H1 (cell line): ENCODE measurements around the gene RAPGEF1. TPM values are rescaled to one million over a fixed set of nuclear protein-coding genes. Genes with fewer than 3 reads are reported as not detected.

Source experiments
- CTCF ChIA-PET: fragments of 300-600 bp; sonication (Branson Sonifier 250); formaldehyde crosslinking; loops from one replicate; lab custom pipeline; 2021; ENCODE audit not compliant: partially characterized antibody; lab: Charles Lee
- POLR2A ChIA-PET: fragments of 300-600 bp; sonication (Branson Sonifier 250); formaldehyde crosslinking; loops from one replicate; lab custom pipeline; 2021; ENCODE audit warnings: inconsistent platforms; ENCODE audit not compliant: partially characterized antibody; lab: Charles Lee
- DNase-seq, 2 experiments: peaks; one replicate each; pipeline versions ENCODE4 v3.0.0 to v3.0.0-alpha.2; 2010 to 2022; ENCODE audit warnings: low spot score in 2 of 2, low read depth in 1 of 2, mixed read lengths in 1 of 2
- FAIRE-seq: peaks from 2 replicates; lab custom pipeline; 2011; peaks lifted over from hg19 to GRCh38; lab: Jason Lieb, UNC
- H2AFZ ChIP-seq: 2 replicates; pipeline ENCODE4 v1.8.1; 2012; ENCODE audit warnings: low read length, inconsistent platforms
- H2AK5ac ChIP-seq: 2 replicates; pipeline ENCODE4 v1.6.1; 2013; ENCODE audit warnings: low read depth, low read length
- H2BK120ac ChIP-seq: replicated peaks from 2 replicates; pipeline ENCODE3; 2013; ENCODE audit warnings: low read depth, low read length, inconsistent platforms
- H2BK12ac ChIP-seq: 2 replicates; pipeline ENCODE4 v1.6.1; 2013; ENCODE audit warnings: low read depth, low read length
- H2BK15ac ChIP-seq: 2 replicates; pipeline ENCODE4 v1.6.1; 2013; ENCODE audit warnings: low read length
- H2BK20ac ChIP-seq: 2 replicates; pipeline ENCODE4 v1.6.1; 2013; ENCODE audit warnings: low read length
- H2BK5ac ChIP-seq: 2 replicates; pipeline ENCODE4 v1.6.1; 2013; ENCODE audit warnings: low read depth, low read length
- H3K14ac ChIP-seq: 2 replicates; pipeline ENCODE4 v1.6.1; 2013; ENCODE audit warnings: inconsistent platforms; ENCODE audit not compliant: insufficient read length
- H3K18ac ChIP-seq: 2 replicates; pipeline ENCODE4 v1.6.1; 2013; ENCODE audit warnings: low read length; ENCODE audit errors: extremely low read depth
- H3K23ac ChIP-seq: 2 replicates; pipeline ENCODE4 v1.6.1; 2013; ENCODE audit warnings: inconsistent platforms; ENCODE audit not compliant: insufficient read length
- H3K23me2 ChIP-seq: 2 replicates; pipeline ENCODE4 v1.6.1; 2013; ENCODE audit warnings: low read depth, low read length
- H3K27ac ChIP-seq: 2 replicates; pipeline ENCODE4 v1.6.1; 2011; ENCODE audit warnings: low read depth, low read length, inconsistent platforms
- H3K27me3 ChIP-seq, 4 experiments: replicated peaks in 1 of 4; 1 replicate in 1 of 4; 2 replicates in 3 of 4; pipeline versions ENCODE4 v1.6.1 to v1.8.1; 2011 to 2013; ENCODE audit warnings: low read length in 3 of 4, mild to moderate bottlenecking in 3 of 4, inconsistent platforms in 2 of 4, mixed read lengths in 2 of 4, moderate library complexity in 1 of 4; ENCODE audit not compliant: control insufficient read depth in 3 of 4, insufficient read depth in 3 of 4; ENCODE audit errors: extremely low read depth in 1 of 4
- H3K36me3 ChIP-seq, 4 experiments: 2 replicates each; pipeline versions ENCODE4 v1.6.1 to v1.8.1; 2011 to 2013; ENCODE audit warnings: mild to moderate bottlenecking in 4 of 4, low read length in 3 of 4, moderate library complexity in 2 of 4, control low read depth in 1 of 4, inconsistent platforms in 1 of 4; ENCODE audit not compliant: insufficient read depth in 4 of 4, control insufficient read depth in 2 of 4
- H3K4ac ChIP-seq: replicated peaks from 2 replicates; pipeline ENCODE3; 2013; ENCODE audit warnings: low read length, low read depth, mixed read lengths, inconsistent platforms; ENCODE audit not compliant: insufficient read length
- H3K4me1 ChIP-seq, 4 experiments: replicated peaks in 1 of 4; 1 replicate in 1 of 4; 2 replicates in 3 of 4; pipeline versions ENCODE4 v1.6.1 to v1.8.1; 2011 to 2013; ENCODE audit warnings: low read length in 3 of 4, inconsistent platforms in 2 of 4, mixed read lengths in 1 of 4; ENCODE audit not compliant: insufficient read depth in 4 of 4, control insufficient read depth in 3 of 4
- H3K4me2 ChIP-seq, 2 experiments: 2 replicates each; pipeline versions ENCODE4 v1.6.1 to v1.8.1; 2011 to 2013; ENCODE audit warnings: low read depth in 2 of 2, low read length in 2 of 2, control low read depth in 1 of 2, inconsistent platforms in 1 of 2, mild to moderate bottlenecking in 1 of 2; ENCODE audit not compliant: insufficient read depth in 1 of 2
- H3K4me3 ChIP-seq, 4 experiments: fragments of 200-600, 300-600 bp in 1 of 4; sonication (generic), shearing (Covaris generic), sonication (Bioruptor Twin) in 1 of 4; 2 replicates each; pipeline versions ENCODE4 v1.5.1 to v1.8.1; 2011 to 2016; ENCODE audit warnings: low read length in 4 of 4, low read depth in 3 of 4, control low read depth in 2 of 4, inconsistent platforms in 2 of 4, mild to moderate bottlenecking in 2 of 4, mixed read lengths in 1 of 4, moderate library complexity in 1 of 4; ENCODE audit not compliant: insufficient read depth in 2 of 4; ENCODE audit errors: extremely low read depth in 1 of 4
- H3K56ac ChIP-seq: replicated peaks from 2 replicates; pipeline ENCODE3; 2013; ENCODE audit warnings: low read depth, mild to moderate bottlenecking, mixed read lengths, low read length, inconsistent platforms; ENCODE audit not compliant: insufficient read length
- H3K79me1 ChIP-seq: 2 replicates; pipeline ENCODE4 v1.6.1; 2013; ENCODE audit warnings: low read depth, low read length, control low read depth
- H3K79me2 ChIP-seq, 2 experiments: 2 replicates each; pipeline versions ENCODE4 v1.6.1 to v1.8.1; 2012 to 2013; ENCODE audit warnings: low read length in 2 of 2, mild to moderate bottlenecking in 2 of 2, inconsistent platforms in 1 of 2; ENCODE audit not compliant: insufficient read depth in 2 of 2, control insufficient read depth in 1 of 2
- H3K9ac ChIP-seq, 4 experiments: replicated peaks in 1 of 4; 1 replicate in 1 of 4; 2 replicates in 3 of 4; pipeline versions ENCODE4 v1.6.1 to v1.8.1; 2011 to 2013; ENCODE audit warnings: low read depth in 3 of 4, low read length in 3 of 4, control low read depth in 2 of 4, mild to moderate bottlenecking in 2 of 4, moderate library complexity in 2 of 4, inconsistent platforms in 1 of 4; ENCODE audit errors: extremely low read depth in 1 of 4
- H3K9me3 ChIP-seq, 2 experiments: 2 replicates each; pipeline versions ENCODE4 v1.6.1 to v1.8.1; 2012 to 2013; ENCODE audit warnings: mild to moderate bottlenecking in 2 of 2, moderate library complexity in 2 of 2, control low read depth in 1 of 2, inconsistent platforms in 1 of 2, low read depth in 1 of 2, low read length in 1 of 2, mixed read lengths in 1 of 2; ENCODE audit not compliant: insufficient read depth in 2 of 2
- H4K20me1 ChIP-seq, 2 experiments: replicated peaks in 1 of 2; 2 replicates each; pipeline versions ENCODE3 to v1.8.1; 2011 to 2013; ENCODE audit warnings: inconsistent platforms in 2 of 2, low read length in 2 of 2, mild to moderate bottlenecking in 1 of 2; ENCODE audit not compliant: insufficient read depth in 2 of 2, control insufficient read depth in 1 of 2
- H4K5ac ChIP-seq: 2 replicates; pipeline ENCODE4 v1.6.1; 2013; ENCODE audit warnings: low read length, low read depth, mixed read lengths, inconsistent platforms; ENCODE audit not compliant: insufficient read length
- H4K8ac ChIP-seq: 2 replicates; pipeline ENCODE4 v1.8.0; 2013; ENCODE audit warnings: mild to moderate bottlenecking, moderate library complexity, low read length, inconsistent platforms; ENCODE audit not compliant: insufficient read depth; ENCODE audit errors: extremely low read depth
- H4K91ac ChIP-seq: replicated peaks from 2 replicates; pipeline ENCODE3; 2013; ENCODE audit warnings: low read length, mixed read lengths, inconsistent platforms; ENCODE audit not compliant: insufficient read length
- CHD1 ChIP-seq: IDR thresholded peaks from 2 replicates; pipeline ENCODE4 v1.6.1; 2012; ENCODE audit warnings: low read depth, low read length, improper control_type of control experiment
- E2F6 ChIP-seq: IDR thresholded peaks from 2 replicates; pipeline ENCODE4 v1.6.1; 2012; ENCODE audit warnings: inconsistent platforms
- SIN3A ChIP-seq, 2 experiments: IDR thresholded peaks in 1 of 2; conservative IDR thresholded peaks in 1 of 2; 2 replicates each; pipeline ENCODE4 v1.6.1; 2011 to 2012; ENCODE audit warnings: low read length in 2 of 2, improper control_type of control experiment in 1 of 2, low read depth in 1 of 2, mild to moderate bottlenecking in 1 of 2
- WGBS, 2 experiments: shearing (Covaris generic) in 1 of 2; methylation state at CpG; one replicate each; pipeline versions ENCODE4 v1.1.6 to v1.1.7; 2013 to 2015; ENCODE audit warnings: low lambda C conversion rate in 2 of 2, mixed read lengths in 2 of 2, inconsistent platforms in 1 of 2, low coverage in 1 of 2, missing lambda C conversion rate in 1 of 2; ENCODE audit not compliant: insufficient replicate concordance in 2 of 2, insufficient coverage in 1 of 2, insufficient read length in 1 of 2; ENCODE audit errors: extremely low coverage in 1 of 2, missing lambda C conversion rate in 1 of 2; 5-methylcytosine and 5-hydroxymethylcytosine counted together
- polyA plus RNA-seq, 7 experiments: library from polyadenylated mRNA; depleted of rRNA in 3 of 7; stranded (reverse) in 5 of 7; unstranded in 2 of 7; fragments of >200 nt in 5 of 7; fragments of 200-250 nt in 2 of 7; gene quantifications; 1 replicate in 5 of 7; 2 replicates in 1 of 7; 4 replicates in 1 of 7; pipeline versions ENCODE4 v1.2.1 to v1.2.3, GENCODE V29; 2011 to 2013; ENCODE audit warnings: missing spikeins in 2 of 7, mixed read lengths in 2 of 7
- total RNA-seq: library from RNA; stranded (reverse); fragmentation: NEBNext Ultra II Directional; extraction: Animal tissue kit (Norgen Biotek cat#: 25700); gene quantifications from 2 replicates; pipeline ENCODE4 v1.2.1, GENCODE V29; 2021

The RAPGEF1 gene
- total and polyA plus RNA-seq, 2 of the 8 experiments (the other 6 are each of a cell fraction or from before 2014, with no cell fraction given), result 29.7 to 78.9 TPM

DNA sequence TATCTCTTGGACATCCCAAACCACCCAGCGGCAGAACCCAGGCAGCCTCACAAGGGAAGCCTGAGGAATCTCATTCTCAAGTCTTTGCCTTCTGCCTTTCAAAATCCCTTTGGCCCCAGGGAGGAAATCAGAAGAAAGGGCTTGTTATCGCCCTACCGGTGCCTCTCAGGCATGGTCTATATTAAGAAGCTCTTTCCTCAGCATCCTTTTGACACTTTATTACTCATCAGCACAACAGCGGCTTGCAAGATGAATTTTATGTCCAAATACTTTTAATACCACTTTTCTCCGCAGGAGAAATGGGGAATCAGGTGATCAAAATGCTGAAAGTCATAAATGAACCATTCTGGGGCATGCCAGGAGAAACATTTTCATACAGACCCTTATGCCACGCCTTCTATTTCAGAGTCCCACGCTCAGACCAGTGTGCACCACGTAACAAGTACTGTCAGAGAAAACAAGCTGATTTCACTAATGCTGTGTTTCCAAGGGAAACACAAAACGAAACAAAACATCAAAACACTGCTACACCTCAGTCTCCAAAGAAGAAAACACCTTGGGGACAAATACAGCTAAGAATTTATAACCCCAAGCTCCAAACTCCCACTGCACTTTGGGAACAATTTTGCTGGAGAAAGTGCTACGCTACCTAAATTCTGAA, 30.0 kb downstream of the RAPGEF1 start:
- H2BK120ac ChIP-seq, result no peak overlapping the region
- H3K27me3 ChIP-seq, result no peaks in the 10 kb centered on the region; a peak in 1 of 7 replicates
- no peak overlapping the region for H2BK15ac ChIP-seq
- POLR2A ChIA-PET, result interaction anchor here (1.3 to 1.5 kb wide), 3 partner anchors 9 to 16 kb away, joined by 4 to 5 read pairs (median 4); no protein-coding TSS in a partner anchor
- H3K4me3 ChIP-seq, result no peak overlapping the region
- H3K4me2 ChIP-seq, result no peak overlapping the region
- H3K79me2 ChIP-seq, result peaks cover 0 to 72% of the 10 kb centered on the region in 2 experiments; a peak in 2 of 4 replicates
- no peaks in the 10 kb centered on the region for H3K23me2 ChIP-seq
- H2AK5ac ChIP-seq, result peak overlapping the region; percentile 80; the same call in 1 of the 2 replicates
- H2BK20ac ChIP-seq, result no peak overlapping the region
- H4K20me1 ChIP-seq, result peaks cover 0 to 3% of the 10 kb centered on the region in 2 experiments
- no peak overlapping the region for H2AFZ ChIP-seq
- H4K91ac ChIP-seq, result no peak overlapping the region
- H3K14ac ChIP-seq, result no peak overlapping the region
- no peak overlapping the region for H3K18ac ChIP-seq
- H3K23ac ChIP-seq, result no peak overlapping the region
- H3K36me3 ChIP-seq, result no peaks in the 10 kb centered on the region
- H2BK5ac ChIP-seq, result no peak overlapping the region
- H3K79me1 ChIP-seq, result peaks cover 2% of the 10 kb centered on the region; the same call in 1 of the 2 replicates
- CTCF ChIA-PET, result interaction anchor here (0.7 to 1.7 kb wide), 7 partner anchors 12 to 119 kb away, joined by 3 to 4 read pairs (median 3); no protein-coding TSS in a partner anchor
- no peak for FAIRE-seq
- H3K4ac ChIP-seq, result no peak overlapping the region
- TF ChIP-seq SIN3A (conservative IDR thresholded peaks at IDR 0.05 in 1 of 2, IDR thresholded peaks at IDR 0.05 in 1 of 2; ENCODE audit: low read depth in 1 of 2, low read length in 2 of 2) (no peak), CHD1 (no peak), E2F6 (no peak)
- TF ChIP-seq, all 59 proteins: peak for 0
- Histone ChIP-seq H4K5ac (no peak overlapping the region), H3K56ac (no peak overlapping the region), H3K9ac (no peak overlapping the region), H2BK12ac (peak overlapping the region; percentile 39; the same call in 1 of the 2 replicates), H3K9me3 (no peaks in the 10 kb centered on the region), H3K4me1 (peaks cover 4 to 14% (median 8%) of the 10 kb centered on the region in 4 experiments), H4K8ac (no peak overlapping the region), H3K27ac (peak overlapping the region; percentile 14; the same call in 1 of the 2 replicates)
- no peak for DNase-seq
- WGBS, 2 experiments, result 87% methylated on average over 10 of the region's 10 CpGs; no CpG with 5 or more reads in 1 of the 2 experiments
